GM21737 (cell line): ENCODE results near the gene AGFG2.
"Not testable (repeated sequence)": the region's sequence is repeated elsewhere in the genome, so short reads cannot be mapped to it uniquely, and the experiment has no call there.

Experiments used
- ATAC-seq: cut with Tn5 transposase; IDR thresholded peaks from one replicate; pipeline ENCODE4 v1.9.1; 2021; ENCODE audit warnings: mild to moderate bottlenecking, moderate library complexity; ENCODE audit not compliant: unreplicated experiment

The AGFG2 gene

GRCh38 chr7:100538654-100539435 is at the start of gene AGFG2:
AGFG2 (plus strand) TSS chr7:100539203; CDS start chr7:100539347, 144 bp downstream.
- ATAC-seq = peak; percentile 94

DNA sequence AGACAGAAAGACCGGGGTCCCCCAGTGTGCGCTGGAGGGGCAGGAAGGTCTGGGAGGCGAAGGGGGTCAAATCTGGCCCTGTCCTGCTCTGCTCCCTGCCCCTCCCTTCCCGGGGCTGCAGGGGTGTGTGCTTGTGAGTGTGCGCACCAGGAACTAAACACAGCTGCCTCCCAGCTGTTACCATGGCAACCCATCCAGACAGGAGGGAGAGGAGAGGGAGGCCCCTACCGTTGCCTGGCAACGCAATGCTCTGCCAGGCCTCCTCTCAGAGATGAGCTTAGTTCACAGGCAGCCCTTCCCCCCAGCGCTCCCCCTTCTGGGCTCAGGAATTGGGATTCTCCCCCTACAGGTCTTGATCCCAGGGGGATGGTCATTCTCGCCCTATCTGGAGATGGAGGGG is 49.2 kb upstream of the AGFG2 start:
- no peak for ATAC-seq

- no peak for ATAC-seq
Observed at GRCh38 chr7:100490483-100491191, 48.4 kb upstream of the AGFG2 start.

- no peak for ATAC-seq
Observed at GRCh38 chr7:100491192-100491578, 47.8 kb upstream of the AGFG2 start.

GRCh38 chr7:100492738-100493475 is 46.1 kb upstream of the AGFG2 start:
- ATAC-seq = no peak

DNA sequence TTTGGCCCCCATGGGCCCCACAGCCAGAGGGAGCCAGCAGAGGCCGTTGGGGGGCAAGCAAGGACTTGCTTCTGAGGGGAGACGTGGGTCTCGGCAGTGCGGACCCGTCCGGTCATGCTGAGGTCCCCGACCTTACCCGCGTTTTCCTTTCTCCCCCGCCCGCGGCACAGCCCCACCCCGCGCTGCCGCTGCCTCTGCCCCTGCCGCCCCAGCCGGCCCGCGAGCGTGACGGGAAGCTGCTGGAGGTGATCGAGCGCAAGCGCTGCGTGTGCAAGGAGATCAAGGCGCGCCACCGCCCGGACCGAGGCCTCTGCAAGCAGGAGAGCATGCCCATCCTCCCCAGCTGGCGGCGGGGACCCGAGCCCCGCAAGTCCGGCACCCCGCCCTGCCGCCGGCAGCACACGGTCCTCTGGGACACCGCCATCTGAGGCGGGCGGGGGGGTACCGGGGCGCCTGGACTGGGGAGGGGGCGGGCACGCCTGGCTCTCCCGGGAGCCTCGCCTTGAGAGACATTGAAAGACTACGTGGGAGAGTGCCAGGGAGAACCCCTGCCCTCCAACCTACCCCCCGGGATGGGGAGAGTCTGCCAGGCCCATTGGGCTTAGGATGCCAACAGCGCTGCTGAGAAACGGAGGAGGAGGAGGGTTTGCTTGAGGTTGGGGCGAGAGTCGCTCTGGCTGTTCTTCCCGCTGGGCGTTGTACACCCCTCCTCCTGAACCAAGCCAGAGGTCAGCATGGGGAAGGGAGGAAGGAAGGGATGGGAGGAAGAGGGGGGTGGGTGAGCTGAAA is 45.3 kb upstream of the AGFG2 start:
- ATAC-seq = no peak

DNA sequence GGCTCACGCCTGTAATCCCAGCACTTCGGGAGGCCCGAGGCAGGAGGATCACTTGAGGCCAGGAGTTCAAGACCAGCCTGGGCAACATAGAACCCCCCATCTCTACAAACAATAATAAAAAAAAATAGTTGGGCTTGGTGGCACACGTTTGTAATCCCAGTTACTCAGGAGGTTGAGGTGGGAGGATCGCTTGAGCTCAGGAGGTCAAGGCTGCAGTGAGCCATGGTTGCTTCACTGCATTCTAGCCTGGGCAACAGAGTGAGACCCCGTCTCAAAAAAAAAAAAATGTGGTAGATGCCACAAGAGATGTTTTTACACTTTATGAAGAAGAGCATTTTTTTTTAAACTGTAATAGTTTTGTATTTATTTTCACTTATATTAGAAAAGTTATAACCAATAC is 42.5 kb upstream of the AGFG2 start:
- ATAC-seq = no peak

- not testable (repeated sequence) for ATAC-seq
Observed at GRCh38 chr7:100500743-100501142, 38.3 kb upstream of the AGFG2 start.

DNA sequence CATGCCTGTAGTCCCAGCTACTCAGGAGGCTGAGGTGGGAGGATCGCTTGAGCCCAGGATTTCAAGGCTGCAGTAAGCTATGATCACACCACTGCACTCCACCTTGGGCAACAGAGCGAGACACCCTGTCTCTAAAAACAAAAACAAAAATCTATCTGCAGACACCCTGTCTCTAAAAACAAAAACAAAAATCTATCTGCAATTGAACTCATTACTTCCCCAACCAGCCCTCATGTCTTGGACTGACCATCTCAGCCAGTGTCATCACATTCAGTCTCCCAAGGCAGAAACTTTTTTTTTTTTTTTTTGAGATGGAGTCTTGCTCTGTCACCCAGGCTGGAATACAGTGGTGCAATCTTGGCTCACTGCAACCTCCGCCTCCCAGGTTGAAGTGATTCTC is 35.0 kb upstream of the AGFG2 start:
- not testable (repeated sequence) for ATAC-seq

- no peak for ATAC-seq
Observed at GRCh38 chr7:100504887-100505611, 34.0 kb upstream of the AGFG2 start.

GRCh38 chr7:100506356-100506923 is 32.6 kb upstream of the AGFG2 start:
- ATAC-seq = no peak

DNA sequence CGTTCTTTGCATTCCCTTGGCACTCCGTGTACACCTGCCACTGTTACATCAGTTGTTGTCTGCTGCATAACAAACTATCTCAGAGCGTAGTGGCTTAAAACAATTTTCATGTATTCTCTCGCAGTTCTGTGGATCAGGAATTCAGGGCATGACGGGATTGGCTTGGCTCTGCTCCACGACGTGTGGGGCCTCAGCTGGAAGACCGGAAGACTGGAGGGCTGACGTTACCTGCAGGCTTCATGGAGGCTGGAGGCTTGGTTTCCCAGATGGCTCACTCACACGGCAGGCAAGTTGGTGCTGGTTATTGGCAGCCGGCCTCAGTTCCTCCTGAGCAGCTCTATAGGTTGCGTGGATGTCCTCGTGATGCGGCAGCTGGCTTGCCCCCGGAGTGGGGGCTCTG is 29.8 kb upstream of the AGFG2 start:
- ATAC-seq = no peak

DNA sequence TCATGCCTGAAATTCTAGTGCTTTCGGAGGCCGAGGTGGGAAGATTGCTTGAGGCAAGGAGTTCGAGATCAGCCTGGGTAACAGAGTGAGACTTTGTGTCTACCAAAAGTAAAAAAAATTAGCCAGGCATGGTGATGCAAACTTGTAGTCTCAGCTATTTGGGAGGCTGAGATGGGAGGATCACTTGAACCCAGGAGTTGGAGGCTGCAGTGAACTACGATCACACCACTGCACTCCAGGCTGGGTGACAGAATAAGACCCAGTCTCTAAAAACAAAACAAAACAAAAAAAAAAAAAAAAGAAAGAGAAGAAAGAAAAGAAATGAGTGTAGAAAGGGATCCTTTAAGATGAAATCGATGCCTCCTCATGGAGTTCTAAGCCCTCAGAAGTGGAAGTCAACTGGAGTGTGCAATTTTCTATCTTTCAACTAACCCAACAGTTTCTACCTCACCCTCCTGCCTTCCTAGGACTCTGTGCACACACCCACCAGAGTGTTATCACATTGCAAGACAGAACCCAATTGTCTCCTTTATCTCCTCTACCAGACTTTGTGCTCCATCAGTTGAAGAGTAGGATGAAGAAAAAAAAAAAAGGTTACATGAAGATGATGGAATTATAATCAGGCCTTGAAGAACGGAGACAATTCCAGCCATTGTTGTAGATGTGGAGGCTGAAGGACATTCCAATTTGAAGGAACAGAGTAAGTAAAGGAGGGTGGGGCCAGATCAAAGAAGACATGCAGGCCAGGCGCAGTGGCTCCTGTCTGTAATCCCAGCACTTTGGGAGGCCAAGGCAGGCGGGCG is 28.4 kb upstream of the AGFG2 start:
- no peak for ATAC-seq

DNA sequence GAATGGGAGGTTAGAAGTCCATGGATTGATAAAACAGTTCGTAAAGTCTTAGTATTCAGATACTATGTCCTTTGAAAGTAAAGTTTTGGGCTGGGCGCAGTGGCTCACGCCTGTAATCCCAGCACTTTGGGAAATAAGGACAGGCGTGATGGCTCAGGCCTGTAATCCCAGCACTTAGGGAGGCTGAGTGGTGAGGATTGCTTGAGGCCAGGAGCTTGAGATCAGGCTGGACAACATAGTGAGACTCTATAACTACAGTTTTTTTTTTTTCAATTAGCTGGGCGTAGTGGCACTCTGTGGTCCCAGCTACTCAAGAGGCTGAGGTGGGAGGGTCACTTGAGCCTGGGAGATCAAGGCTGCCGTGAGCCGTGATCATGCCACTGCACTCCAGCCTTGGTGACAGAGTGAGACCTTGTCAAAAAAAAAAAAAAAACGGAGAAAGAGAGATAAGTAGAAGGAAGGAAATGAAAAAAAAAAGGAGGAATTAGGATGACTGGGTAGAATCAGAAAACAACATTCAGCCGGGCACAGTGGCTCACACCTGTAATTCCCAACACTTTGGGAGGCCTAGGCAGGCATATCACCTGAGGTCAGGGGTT is 25.7 kb upstream of the AGFG2 start:
- no peak for ATAC-seq

- ATAC-seq = no peak
Observed at GRCh38 chr7:100515072-100515532, 23.9 kb upstream of the AGFG2 start.

- ATAC-seq = no peak
Observed at GRCh38 chr7:100516135-100516812, 22.7 kb upstream of the AGFG2 start.

- no peak for ATAC-seq
Observed at GRCh38 chr7:100517305-100517704, 21.7 kb upstream of the AGFG2 start.

GRCh38 chr7:100519580-100519979 is 19.4 kb upstream of the AGFG2 start:
- no peak for ATAC-seq
